K562 (cell line): ENCODE measurements around the gene LIMD2. TPM values are rescaled to one million over a fixed set of nuclear protein-coding genes. Genes with fewer than 3 reads are reported as not detected.

Experiments
- CTCF ChIP-seq, 3 experiments: IDR thresholded peaks in 2 of 3; conservative IDR thresholded peaks in 1 of 3; 2 replicates each; pipeline ENCODE4 v1.5.1; 2011 to 2012; ENCODE audit warnings: low read length in 3 of 3, mild to moderate bottlenecking in 3 of 3, control low read depth in 2 of 3, improper control_type of control experiment in 1 of 3, inconsistent platforms in 1 of 3, low read depth in 1 of 3, mixed read lengths in 1 of 3, moderate library complexity in 1 of 3; ENCODE audit not compliant: insufficient read depth in 2 of 3
- HMG20A ChIP-seq: fragments of 450-650 bp; formaldehyde crosslinking; conservative IDR thresholded peaks from 2 replicates; pipeline ENCODE4 v1.4.0; 2020; ENCODE audit warnings: mild to moderate bottlenecking, mixed read lengths
- ILK ChIP-seq: fragments of 450-650 bp; IDR thresholded peaks from 2 replicates; pipeline ENCODE4 v1.6.1; 2016; ENCODE audit warnings: missing genetic modification characterization, low read depth, mild to moderate bottlenecking, missing compliant biosample characterization, moderate library complexity, borderline replicate concordance
- MEF2A ChIP-seq: IDR thresholded peaks from 2 replicates; pipeline ENCODE4 v1.6.1; 2011; ENCODE audit warnings: low read depth, mild to moderate bottlenecking, low read length, moderate library complexity; ENCODE audit not compliant: control insufficient read depth
- PRDM10 ChIP-seq: fragments of 450-650 bp; IDR thresholded peaks from 2 replicates; pipeline ENCODE4 v1.6.1; 2018; ENCODE audit not compliant: partially characterized antibody
- RAD21 ChIP-seq, 2 experiments: fragments of 250-450 bp in 1 of 2; fragments of 450-650 bp in 1 of 2; sonication (Bioruptor Pico) in 1 of 2; formaldehyde crosslinking in 1 of 2; IDR thresholded peaks in 1 of 2; conservative IDR thresholded peaks in 1 of 2; 2 replicates each; pipeline versions ENCODE4 v1.4.0 to v1.8.0; 2020 to 2022; ENCODE audit warnings: mild to moderate bottlenecking in 2 of 2, moderate library complexity in 1 of 2
- RBM22 ChIP-seq: fragments of 200-400 bp; formaldehyde crosslinking; IDR thresholded peaks from 2 replicates; pipeline ENCODE4 v1.6.1; 2018; ENCODE audit warnings: low read length, low read depth; ENCODE audit not compliant: poor library complexity, severe bottlenecking
- TCFL5 ChIP-seq: fragments of 250-450 bp; sonication (Bioruptor Pico); conservative IDR thresholded peaks from 2 replicates; pipeline ENCODE4 v1.6.1; 2021; ENCODE audit warnings: mild to moderate bottlenecking, moderate library complexity, matching md5 sums
- U2AF1 ChIP-seq: fragments of 200-400 bp; formaldehyde crosslinking; optimal IDR thresholded peaks from 2 replicates; pipeline ENCODE3; 2017; ENCODE audit warnings: mild to moderate bottlenecking, low read depth, low read length, moderate library complexity
- polyA plus RNA-seq, 8 experiments: library from polyadenylated mRNA; depleted of rRNA in 4 of 8; stranded (reverse) in 5 of 8; unstranded in 3 of 8; fragments of >200 nt; fragmentation: Nextera tagmentation in 2 of 8; fragmentation: Illumina TruSeq in 1 of 8; extraction: Ambion mirVana in 2 of 8; extraction: Trizol in 1 of 8; gene quantifications; 2 replicates each; pipeline versions ENCODE4 v1.2.1 to v1.2.3, GENCODE V29; 2011 to 2014; ENCODE audit warnings: inconsistent platforms in 1 of 8, missing spikeins in 1 of 8
- total RNA-seq, 7 experiments: library from RNA; depleted of rRNA in 6 of 7; stranded (reverse); fragments of >200 nt in 6 of 7; fragmentation: Illumina TruSeq in 2 of 7; extraction: Trizol in 2 of 7; gene quantifications; 2 replicates each; pipeline versions ENCODE4 v1.2.1 to v1.2.3, GENCODE V29; 2011 to 2021; ENCODE audit warnings: low replicate concordance in 1 of 7
- TF ChIP-seq, protein P1 (sequence below), 2 experiments: fragments of 450-650 bp; formaldehyde crosslinking in 1 of 2; IDR thresholded peaks; 2 replicates each; pipeline versions ENCODE4 v1.4.0 to v1.6.1; 2014 to 2020; ENCODE audit warnings: mild to moderate bottlenecking in 2 of 2, borderline replicate concordance in 1 of 2, low read depth in 1 of 2

Gene LIMD2
- total and polyA plus RNA-seq, 9 of the 15 experiments (the other 6 are each of a cell fraction or from before 2014, with no cell fraction given): 0.07 to 11.2 (median 2.8) TPM

DNA sequence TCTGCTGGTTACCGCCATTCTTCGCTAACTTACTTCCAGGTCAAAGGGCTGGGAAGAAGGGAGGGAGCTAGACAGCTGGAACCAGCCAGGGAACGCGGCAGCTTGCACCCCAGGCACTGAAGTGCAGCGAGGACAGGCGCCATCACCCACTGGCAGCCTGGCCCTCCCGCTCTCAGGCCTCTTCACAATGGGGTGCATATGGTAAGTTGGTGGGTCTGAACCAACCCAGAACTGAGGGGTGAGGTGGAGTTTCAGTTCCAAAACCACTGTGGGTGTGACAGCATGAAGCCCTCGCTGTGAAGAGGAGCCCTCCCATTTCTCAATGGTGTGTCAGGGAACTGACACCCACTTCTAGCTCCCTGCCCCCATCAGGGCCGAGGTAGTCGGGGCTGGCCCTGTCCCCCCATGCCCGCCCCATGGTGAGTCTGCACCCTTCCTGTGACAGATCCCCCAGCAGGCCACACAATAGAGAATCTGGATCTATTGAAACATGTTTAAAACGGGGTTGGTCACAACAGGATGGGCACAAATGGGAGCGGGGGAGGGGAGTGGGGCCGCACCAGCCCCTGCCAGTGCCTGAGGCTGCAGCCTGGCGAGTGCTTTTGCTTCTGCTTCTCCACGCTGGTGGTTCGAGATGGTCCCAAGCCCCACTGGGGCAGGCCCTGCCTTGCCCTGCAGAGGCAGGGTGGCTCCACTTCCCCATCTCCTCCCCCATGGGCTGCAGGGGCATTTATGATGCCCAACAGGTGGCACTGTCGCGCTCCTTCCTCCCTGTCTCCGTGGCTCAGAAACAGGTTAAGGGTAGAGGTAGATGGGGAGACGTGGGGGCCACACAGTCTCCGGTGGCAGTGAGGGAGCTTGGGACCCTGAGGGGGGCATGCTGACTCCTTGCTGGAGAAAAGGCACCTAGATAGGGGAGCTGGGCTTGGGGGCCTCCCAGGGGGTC lies 2.3 kb downstream of the LIMD2 start (continued):
- TF ChIP-seq CTCF (IDR thresholded peaks at IDR 0.05 in 2 of 3, conservative IDR thresholded peaks at IDR 0.05 in 1 of 3; ENCODE audit: insufficient read depth in 2 of 3, low read depth in 1 of 3, low read length in 3 of 3) (peak; percentile 59 to 84 (median 76); a peak in 5 of 6 replicates), MEF2A (no peak), HMG20A (no peak), PRDM10 (peak; percentile 45), RBM22 (no peak), TCFL5 (CRISPR knock-in tag) (no peak), ILK (tag) (no peak), RAD21 (CRISPR knock-in tag; conservative IDR thresholded peaks at IDR 0.05 in 1 of 2, IDR thresholded peaks at IDR 0.05 in 1 of 2) (peak in 1 of 2 experiments; percentile 59; a peak in 2 of 4 replicates), U2AF1 (no peak)
- TF ChIP-seq, protein P1, sequence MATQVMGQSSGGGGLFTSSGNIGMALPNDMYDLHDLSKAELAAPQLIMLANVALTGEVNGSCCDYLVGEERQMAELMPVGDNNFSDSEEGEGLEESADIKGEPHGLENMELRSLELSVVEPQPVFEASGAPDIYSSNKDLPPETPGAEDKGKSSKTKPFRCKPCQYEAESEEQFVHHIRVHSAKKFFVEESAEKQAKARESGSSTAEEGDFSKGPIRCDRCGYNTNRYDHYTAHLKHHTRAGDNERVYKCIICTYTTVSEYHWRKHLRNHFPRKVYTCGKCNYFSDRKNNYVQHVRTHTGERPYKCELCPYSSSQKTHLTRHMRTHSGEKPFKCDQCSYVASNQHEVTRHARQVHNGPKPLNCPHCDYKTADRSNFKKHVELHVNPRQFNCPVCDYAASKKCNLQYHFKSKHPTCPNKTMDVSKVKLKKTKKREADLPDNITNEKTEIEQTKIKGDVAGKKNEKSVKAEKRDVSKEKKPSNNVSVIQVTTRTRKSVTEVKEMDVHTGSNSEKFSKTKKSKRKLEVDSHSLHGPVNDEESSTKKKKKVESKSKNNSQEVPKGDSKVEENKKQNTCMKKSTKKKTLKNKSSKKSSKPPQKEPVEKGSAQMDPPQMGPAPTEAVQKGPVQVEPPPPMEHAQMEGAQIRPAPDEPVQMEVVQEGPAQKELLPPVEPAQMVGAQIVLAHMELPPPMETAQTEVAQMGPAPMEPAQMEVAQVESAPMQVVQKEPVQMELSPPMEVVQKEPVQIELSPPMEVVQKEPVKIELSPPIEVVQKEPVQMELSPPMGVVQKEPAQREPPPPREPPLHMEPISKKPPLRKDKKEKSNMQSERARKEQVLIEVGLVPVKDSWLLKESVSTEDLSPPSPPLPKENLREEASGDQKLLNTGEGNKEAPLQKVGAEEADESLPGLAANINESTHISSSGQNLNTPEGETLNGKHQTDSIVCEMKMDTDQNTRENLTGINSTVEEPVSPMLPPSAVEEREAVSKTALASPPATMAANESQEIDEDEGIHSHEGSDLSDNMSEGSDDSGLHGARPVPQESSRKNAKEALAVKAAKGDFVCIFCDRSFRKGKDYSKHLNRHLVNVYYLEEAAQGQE (IDR thresholded peaks at IDR 0.05; ENCODE audit: borderline replicate concordance): peak; percentile 18; the same call in 1 of the 2 replicates
- TF ChIP-seq, protein P1 (CRISPR knock-in tag; IDR thresholded peaks at IDR 0.05; ENCODE audit: low read depth): no peak
